HG02798 (cell line): Measurements from ENCODE around the gene SLC2A11.
"Not testable (repeated sequence)": the region's sequence is repeated elsewhere in the genome, so short reads cannot be mapped to it uniquely, and the experiment has no call there.

Experiments used
- ATAC-seq: cut with Tn5 transposase; IDR thresholded peaks from one replicate; pipeline ENCODE4 v1.9.1; 2021; ENCODE audit warnings: mild to moderate bottlenecking; ENCODE audit not compliant: unreplicated experiment, poor library complexity

Gene SLC2A11

DNA sequence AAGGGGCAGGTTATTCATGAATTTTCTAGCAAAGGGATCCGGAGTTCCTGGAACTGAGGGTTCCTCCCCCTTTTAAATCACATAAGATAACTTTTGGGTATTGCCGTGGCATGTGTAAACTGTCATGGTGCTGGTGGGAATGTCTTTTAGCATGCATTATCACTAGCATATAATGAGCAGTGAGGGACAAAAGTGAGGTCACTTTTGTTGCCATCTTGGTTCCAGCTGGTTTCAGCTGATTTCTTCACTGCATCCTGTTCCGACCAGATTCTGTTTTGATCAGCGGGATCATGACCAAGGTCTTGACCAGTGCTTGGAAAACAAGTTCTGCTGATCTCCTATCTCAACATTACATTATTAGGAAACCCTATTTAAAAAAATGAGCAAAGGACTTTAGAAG lies 43.9 kb downstream of the SLC2A11 start:
- no peak for ATAC-seq

DNA sequence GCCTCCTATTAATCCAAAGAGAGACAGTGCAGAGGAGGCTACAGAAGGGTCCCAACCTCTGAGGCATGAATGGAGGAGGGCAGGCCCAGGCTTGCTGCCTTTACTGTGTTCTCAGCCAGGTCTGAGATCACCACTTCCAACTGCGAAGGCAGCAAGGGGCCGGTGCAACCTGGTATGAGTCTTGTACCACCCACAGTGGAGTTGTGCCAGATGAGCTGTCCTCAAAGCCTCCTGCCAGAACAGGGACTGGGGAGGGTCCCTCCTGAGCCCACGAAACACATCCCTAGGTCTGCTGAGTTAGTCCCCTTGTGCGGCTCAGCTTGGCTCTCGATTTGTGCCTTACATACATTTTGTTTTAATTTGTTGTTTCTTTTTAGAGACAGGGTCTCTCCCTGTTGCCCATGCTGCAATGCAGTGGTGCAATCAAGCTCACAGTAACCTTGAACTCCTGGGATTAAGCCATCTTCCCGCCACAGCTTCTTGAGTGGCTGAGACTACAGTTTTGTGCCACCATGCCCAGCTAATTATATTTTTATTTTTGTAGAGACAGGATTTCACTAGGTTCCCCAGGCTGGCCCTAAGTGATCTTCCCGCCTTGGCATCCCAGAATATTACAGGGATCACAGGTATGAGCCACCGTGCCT lies 45.8 kb downstream of the SLC2A11 start:
- no peak for ATAC-seq

- ATAC-seq, result no peak
Measured at GRCh38 chr22:23904573-23905254, 47.0 kb downstream of the SLC2A11 start.

GRCh38 chr22:23906641-23907040 lies 49.0 kb downstream of the SLC2A11 start:
- no peak for ATAC-seq

GRCh38 chr22:23907423-23907822 lies 49.7 kb downstream of the SLC2A11 start:
- ATAC-seq, result not testable (repeated sequence)

DNA sequence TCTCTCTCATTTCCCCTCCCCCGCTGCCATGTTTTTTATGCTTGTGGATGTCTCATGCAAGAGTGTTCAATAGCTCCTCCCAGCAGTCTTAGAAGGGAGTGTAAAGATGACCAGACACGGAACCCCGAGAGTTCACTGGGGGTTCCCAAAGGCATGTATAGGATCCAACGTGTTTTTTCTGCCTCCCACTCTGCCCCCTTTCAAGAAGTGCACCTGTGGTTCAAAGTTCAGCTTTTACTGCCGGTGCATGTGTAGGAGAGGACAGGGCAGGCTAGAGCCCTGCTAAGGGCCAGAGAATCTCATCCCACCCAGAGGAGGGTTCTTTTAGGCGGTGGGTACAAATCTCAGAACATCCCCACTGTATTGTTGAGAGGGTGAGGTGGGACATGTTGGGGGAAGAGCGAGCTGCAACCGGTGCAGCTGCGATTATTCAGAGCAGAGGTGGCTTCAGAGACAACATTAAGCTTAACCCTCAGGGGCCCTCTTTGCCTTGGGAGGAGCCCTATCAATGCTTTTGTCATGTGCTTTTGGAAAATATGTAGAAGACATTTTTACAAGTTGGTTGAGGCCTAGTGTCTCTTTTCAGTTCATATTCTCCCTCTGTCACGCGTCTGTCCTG lies 51.0 kb downstream of the SLC2A11 start:
- no peak for ATAC-seq

DNA sequence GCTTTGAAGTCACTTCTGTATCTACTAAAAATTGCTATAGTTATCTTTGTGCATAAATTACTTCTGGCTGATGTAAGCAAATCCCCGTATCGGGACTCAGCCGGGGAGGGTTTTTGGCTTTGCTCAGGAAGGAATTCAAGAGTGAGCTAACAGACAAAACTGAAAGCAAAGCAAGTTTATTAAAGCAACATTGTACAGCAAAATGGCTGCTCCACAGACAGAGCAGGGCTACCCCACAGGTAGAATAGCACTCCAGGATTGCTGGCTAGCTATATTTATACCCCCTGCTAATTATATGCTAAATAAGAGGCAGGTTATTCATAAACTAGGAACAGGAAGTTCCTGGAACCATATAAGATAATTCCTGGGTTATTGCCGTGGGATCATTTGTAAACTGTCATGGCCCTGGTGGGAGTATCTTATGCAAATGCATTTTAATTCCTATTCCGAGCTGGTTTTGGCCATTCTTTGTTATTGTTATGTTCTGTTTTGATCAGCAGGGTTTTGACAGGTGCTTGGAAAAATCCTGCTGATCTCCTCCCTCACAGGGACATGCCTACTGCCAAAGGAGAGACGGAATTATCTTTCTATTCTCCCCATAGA lies 51.7 kb downstream of the SLC2A11 start:
- ATAC-seq, result no peak

GRCh38 chr22:23910496-23911190 lies 53.0 kb downstream of the SLC2A11 start:
- no peak for ATAC-seq

DNA sequence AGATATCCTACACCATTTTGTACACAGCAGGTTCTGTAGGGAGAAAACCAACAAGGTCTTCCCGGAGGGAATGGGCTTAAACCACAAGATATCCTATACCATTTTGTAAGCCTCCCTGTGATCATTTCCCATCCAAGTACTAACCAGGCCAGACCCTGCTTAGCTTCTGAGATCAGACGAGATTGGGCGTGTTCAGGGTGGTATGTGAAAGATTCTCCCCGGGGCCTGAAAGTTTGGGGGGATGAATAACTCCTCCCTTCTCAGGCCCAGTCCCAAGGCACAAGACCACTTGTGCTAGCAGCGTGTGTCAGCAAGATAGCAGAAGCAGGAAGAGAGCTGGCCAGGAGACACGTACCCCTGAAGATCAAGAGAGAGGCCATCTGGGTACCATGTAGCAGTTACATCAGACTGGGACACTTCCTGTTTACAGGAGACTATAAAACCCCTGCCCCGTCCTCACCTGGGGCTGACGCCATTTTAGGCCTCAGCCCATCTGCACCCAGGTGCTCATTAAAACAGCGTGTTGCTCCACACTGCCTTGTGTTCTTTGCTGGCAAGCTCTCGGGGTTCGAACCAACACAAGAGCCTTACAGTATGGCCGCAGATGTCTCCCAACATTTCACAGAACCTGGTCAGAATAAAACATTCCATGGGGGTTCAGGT lies 53.8 kb downstream of the SLC2A11 start:
- ATAC-seq, result no peak

- ATAC-seq, result no peak
Measured at GRCh38 chr22:23912293-23912903, 54.7 kb downstream of the SLC2A11 start.

DNA sequence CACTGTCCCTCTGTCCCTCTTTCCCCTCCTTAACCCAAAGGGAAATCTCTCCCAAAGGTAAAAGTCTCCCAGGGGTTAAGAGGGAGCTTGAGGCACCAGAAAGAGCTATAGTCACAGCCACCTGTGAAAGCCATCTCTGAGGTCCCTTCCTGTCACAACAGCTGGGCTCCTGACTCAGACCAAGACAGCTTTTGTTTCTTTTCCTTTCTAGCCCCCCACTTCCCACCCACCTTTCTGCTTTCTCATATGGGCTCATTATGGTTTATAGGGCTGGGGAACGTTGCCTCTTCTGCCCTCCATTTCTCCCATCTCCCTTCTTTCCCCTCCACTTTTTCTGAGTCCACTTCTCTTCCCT lies 55.6 kb downstream of the SLC2A11 start:
- ATAC-seq, result no peak

- peak; percentile 98 for ATAC-seq
Measured at GRCh38 chr22:23913661-23914353, 56.1 kb downstream of the SLC2A11 start.

GRCh38 chr22:23915290-23915689 lies 57.6 kb downstream of the SLC2A11 start:
- ATAC-seq, result no peak

DNA sequence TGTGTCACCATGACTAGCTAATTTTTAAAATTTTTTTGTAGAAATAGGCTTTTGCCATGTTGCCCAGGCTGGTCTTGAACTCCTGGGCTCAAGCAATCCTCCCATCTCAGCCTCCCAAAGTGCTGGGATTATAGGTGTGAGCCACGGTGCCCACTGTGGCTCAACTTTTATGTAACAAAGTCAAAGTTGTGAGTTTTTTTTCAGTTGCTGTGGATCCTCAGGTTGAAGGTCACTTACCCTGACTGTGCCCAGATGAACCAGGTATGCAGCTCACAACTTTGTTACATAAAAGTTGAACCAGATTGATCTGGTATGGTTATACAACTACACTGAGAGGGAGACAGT lies 62.6 kb downstream of the SLC2A11 start:
- ATAC-seq, result not testable (repeated sequence)

- not testable (repeated sequence) for ATAC-seq
Measured at GRCh38 chr22:23921586-23922201, 64.0 kb downstream of the SLC2A11 start.

DNA sequence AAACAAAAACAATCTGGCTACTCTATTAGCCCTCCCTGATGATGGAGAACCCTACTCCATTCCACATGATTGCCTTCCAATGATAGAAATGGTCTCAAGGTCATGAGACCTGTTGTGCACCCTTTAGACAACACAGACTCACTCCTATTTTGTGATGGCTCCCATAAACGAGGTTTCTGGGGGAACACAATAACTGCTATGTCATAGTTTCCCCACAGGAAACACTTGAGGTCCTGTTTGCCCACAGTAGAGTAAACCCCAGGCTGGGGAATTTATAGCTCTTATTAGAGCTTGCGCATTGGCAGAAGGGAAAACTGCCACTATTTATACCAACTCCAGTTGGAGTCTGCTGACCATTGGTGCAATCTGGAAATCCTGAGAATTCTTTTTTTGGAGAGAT lies 65.2 kb downstream of the SLC2A11 start:
- no peak for ATAC-seq

GRCh38 chr22:23925020-23925606 lies 67.4 kb downstream of the SLC2A11 start:
- ATAC-seq, result no peak

DNA sequence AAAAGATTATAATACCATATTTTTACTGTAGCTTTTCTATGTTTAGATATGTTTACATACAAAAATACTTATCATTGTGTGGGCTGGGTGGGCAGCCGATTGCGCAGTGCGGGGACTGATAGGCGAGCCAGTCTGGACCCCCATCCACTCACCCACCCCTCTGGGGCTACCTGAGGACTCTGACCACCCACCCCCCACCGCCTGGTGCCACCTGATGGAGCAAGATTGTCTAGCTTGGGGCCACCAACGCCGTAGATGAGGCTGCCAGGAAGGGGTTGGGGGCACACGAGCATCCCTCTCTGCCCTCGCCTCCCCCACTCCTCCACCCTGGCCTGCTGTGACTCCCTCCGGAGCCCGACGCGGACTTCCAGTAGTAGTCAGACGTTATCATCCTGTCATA lies 68.9 kb downstream of the SLC2A11 start:
- no peak for ATAC-seq
